HG03457 (cell line): ENCODE data around the gene SCT.

Source experiments
- ATAC-seq: cut with Tn5 transposase; IDR thresholded peaks from one replicate; pipeline ENCODE4 v1.9.1; 2021; ENCODE audit warnings: moderate number of reproducible peaks; ENCODE audit not compliant: unreplicated experiment

SCT gene

DNA sequence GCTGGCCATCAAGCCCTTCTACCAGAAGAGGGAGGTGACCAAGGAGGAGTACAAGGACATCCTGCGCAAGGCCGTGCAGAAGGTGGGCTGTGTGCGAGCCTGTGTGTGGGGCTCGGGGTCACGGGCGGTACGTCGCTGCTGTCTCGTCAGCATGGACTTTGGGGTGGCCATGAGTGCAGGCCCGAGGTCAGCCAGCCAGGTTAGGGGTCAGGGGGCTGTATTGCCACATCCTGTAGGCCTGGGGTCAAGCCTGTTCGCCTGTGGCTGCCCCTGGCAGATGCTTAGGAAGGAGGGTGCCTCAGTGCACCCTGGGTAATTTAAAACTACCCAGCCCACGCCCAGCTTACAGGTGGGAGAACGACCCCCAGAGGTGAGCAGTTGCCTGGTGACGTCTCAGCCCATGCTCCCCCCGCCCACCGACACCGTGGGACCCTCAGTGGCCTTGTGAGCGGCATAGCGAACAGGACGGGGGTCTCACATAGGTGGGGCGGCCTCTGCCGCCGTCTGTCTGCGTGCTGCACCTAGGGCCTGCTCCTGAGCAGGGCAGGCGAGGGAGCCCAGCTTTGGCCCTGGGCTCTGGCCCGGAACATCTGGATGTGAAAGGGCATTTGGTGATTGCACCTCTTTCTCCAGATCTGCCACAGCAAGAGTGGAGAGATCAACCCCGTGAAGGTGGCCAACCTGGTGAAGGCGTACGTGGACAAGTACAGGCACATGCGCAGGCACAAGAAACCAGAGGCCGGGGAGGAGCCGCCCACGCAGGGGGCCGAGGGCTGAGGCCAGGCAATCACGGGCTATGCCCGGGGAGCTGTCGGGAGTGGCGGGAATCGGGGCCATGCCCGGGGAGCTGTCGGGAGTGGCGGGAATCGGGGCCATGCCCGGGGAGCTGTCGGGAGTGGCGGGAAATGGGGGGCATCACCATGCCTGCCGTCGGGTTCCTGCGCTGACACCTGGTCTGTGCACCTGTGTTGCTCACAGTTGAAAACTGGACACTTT is 15.7 kb downstream of the SCT start:
- no peak for ATAC-seq

DNA sequence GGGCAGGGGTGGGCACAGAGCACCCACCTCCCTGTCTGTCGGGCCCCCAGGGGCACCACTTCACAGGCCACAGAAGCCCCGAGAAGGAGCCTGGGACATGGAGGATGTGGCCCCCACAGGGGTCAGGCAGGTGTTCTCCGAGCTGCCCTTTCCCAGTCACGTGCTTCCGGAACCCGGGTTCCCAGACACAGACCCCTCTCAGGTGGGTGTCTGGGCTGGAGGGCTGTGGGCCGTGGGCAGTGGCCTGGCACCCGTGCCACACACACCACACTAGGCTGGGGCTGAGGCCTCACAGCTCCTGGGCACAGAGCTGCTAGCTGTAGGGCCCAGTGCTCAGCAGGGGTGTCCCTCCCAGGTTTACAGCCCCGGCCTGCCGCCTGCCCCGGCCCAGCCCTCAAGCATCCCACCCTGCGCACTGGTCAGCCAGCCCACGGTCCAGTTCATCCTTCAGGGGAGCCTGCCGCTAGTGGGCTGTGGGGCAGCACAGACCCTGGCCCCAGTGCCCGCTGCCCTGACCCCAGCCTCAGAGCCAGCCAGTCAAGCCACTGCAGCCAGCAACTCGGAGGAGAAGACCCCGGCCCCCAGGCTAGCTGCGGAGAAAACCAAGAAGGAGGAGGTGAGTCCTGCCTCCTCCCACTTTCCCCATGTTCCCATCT is 16.7 kb downstream of the SCT start:
- no peak for ATAC-seq

DNA sequence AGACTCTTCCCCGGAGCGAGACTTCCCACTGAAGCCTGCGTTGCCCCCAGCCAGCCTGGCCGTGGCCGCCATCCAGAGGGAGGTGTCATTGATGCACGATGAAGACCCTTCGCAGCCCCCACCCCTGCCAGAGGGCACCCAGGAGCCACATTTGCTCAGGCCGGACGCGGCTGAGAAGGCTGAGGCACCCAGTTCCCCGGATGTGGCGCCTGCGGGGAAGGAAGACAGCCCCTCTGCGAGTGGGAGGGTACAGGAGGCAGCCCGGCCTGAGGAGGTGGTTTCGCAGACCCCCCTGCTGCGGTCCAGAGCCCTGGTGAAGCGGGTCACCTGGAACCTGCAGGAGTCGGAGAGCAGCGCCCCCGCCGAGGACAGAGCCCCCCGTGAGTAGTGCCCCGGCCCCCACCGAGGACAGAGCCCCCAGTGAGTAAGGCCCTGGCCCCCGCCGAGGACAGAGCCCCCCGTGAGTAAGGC is 17.6 kb downstream of the SCT start:
- no peak for ATAC-seq

DNA sequence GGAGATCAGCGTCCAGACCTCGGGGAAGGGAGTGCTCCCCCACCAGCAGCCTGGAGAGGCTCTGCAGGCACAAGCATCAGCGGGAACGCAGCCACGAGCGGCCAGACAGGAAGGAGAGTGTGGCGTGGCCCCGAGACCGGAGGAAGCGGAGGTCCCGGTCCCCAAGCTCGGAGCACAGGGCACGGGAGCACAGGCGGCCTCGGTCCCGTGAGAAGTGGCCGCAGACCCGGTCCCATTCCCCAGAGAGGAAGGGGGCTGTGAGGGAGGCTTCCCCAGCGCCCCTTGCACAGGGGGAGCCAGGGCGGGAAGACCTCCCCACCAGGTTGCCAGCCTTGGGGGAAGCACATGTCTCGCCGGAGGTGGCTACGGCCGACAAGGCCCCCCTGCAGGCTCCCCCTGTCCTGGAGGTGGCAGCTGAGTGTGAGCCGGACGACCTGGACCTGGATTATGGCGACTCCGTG is 18.2 kb downstream of the SCT start:
- ATAC-seq = no peak

DNA sequence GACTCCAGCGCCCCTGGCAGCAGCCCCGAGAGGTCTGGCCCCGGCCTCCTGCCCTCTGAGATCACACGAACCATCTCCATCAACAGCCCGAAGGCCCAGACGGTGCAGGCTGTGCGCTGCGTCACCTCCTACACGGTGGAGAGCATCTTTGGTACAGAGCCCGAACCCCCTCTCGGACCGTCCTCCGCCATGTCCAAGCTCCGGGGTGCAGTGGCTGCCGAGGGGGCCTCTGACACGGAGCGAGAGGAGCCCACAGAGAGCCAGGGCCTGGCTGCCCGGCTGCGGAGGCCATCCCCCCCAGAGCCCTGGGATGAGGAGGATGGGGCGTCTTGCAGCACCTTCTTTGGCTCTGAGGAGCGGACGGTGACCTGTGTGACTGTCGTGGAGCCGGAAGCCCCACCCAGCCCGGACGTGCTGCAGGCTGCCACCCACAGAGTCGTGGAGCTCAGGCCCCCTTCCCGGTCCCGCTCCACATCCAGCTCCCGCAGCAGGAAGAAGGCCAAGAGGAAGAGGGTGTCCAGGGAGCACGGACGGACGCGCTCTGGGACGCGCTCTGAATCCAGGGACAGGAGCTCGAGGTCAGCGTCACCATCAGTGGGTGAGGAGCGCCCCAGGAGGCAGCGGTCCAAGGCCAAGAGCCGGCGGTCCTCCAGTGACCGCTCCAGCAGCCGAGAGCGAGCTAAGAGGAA is 18.9 kb downstream of the SCT start:
- ATAC-seq = no peak

DNA sequence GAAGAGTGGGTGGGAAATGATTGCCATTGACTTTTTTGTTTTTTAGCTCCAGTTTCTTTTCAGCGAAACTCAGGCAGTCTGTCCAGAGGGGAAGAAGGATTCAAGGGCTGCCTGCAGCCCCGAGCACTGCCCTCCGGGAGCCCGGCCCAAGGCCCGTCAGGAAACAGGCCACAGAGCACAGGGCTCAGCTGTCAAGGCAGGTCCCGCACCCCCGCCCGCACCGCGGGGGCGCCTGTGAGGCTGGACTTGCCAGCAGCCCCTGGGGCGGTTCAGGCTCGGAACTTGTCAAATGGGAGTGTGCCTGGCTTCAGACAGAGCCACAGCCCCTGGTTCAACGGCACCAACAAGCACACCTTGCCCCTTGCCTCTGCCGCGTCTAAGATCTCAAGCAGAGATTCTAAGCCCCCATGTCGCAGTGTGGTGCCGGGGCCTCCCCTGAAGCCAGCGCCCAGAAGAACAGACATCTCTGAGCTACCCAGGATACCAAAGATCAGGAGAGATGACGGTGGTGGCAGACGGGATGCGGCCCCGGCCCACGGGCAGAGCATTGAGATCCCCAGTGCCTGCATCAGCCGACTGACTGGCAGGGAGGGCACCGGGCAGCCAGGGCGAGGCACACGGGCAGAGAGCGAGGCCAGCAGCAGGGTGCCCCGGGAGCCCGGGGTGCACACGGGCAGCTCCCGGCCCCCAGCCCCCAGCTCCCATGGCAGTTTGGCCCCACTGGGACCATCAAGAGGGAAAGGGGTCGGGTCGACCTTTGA is 19.8 kb downstream of the SCT start:
- ATAC-seq = no peak

DNA sequence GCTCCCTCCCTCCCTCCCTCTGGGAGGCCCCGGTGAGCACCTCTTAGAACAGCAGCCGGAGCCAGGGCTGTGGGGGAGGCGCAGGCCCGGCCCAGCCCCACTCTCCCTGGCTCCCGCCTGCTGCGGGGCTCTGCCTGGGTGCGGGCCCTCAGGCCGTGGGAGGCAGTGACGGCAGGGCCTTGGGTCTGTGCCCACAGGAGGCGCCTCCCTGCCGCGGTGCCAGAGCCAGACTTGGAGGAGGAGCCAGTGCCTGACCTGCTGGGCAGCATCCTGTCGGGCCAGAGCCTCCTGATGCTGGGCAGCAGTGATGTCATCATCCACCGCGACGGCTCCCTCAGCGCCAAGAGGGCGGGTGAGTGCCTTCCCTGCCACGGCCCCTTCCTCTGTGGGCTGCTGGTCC is 20.7 kb downstream of the SCT start:
- ATAC-seq = no peak

DNA sequence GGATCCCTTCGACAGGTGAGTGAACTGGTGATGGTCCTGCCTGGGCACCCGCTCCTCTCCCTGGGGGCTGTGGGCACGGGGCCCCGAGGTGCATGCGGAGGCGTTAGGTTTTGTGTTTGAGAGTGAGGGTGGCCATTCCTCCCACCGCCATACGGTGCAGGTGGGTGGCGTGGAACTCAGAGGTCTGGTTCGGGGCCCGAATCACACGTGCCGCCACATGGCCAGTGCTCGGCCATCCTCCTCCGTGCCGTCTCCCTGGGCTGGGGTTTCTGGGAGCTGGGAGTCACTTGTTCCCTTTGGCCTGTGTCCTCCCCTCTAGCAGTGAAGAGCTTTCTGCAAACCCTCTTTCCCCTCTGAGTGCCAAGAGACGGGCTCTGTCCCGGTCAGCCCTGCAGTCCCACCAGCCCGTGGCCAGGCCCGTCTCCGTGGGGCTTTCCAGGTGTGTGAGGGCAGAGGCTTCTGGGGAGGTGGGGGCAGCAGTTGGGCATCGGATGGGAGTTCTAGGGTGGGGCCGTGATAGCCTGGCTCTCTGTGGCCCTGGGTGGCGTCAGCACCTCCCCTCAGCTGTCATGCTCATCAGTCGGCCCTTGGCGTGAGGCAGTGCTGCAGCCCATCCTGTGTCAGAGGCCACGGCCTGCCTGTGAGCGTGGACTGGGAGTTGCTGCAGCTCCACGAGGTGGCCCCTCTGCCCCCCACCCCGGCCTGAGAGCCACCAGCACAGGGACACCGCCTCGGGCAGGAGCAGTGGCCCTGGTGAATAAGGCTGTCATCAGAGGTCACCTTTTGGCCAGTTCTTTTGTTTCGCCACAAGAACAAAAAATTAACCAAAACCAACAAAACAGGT is 21.5 kb downstream of the SCT start:
- ATAC-seq = no peak

DNA sequence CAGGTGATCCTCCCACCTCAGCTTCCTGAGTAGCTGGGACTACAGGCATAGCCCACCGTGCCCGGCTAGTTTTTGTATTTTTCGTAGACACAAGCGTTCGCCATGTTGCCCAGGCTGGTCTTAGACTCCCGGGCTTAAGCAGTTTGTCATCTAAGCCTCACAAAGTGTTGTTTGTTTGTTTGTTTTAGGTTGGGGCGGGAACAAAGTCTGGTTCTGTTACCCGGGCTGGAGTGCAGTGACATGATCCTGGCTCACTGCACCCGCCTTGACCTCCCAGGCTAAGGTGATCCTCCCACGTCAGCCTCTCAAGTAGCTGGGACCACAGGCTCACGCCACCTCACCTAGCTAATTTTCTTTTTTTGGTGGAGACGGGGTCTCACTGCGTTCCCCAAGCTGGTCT is 23.8 kb downstream of the SCT start:
- ATAC-seq = no peak

DNA sequence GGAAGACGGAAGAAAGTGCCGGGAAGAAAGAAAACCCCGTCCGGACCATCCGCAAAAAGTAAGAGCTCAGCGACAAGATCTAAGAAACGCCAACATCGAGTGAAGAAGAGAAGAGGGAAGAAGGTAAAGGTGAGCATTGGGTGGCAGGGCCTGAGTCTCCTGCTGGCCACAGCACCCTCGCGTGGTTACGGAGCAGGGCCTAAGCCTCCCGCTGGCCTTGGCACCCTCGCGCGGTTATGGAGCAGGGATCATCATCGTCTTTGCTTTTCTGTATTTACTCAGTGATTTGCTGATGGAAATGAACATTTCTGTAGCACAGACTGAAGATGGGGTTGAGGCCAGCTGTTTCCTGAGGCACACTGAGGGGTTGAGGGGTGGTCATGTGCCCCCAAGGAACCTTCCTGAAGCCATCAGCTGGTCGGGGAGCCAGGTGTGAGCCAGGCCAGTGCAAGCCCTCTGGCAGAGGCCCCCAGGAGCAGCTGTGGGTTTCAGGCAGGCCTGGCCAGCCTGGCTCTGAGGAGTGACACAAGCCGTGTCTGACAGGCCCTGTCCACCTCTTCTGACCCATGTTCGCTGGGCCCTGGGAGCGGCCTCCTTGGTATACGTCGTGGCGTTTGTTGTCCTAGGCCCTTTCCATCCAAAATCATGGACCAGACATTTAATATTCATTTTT is 25.3 kb downstream of the SCT start:
- no peak for ATAC-seq

DNA sequence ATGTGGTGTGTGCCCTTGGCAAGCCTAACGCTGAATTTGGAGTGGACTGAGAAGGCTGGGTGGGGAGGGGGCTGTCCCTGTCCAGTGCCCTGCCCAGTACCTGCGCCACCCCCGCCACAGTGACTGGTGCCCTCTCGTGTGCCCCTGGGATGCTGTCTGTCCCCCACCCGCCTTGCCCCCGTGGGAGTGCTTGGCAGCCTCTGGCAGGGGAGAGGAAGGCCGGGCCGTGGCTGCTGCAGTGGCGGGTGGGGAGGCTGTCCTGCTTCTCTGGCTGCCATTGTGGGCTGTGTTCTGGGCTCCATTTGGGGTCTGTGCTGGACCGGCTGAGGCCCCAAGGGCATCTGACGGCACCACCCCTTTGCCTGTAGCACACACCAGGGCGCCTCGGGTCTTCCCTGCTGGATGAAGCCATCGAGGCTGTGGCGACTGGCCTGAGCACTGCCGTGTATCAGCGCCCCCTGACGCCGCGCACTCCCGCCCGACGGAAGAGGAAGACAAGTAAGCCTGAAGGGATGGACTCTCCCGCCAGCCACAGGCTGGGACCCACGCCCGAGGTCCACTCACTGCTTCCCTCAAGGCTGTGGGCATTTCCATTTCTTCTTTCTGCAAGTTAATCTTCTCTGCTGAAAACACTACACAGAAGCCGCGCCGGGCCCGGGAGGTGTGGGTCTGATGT is 28.8 kb downstream of the SCT start:
- ATAC-seq = no peak

DNA sequence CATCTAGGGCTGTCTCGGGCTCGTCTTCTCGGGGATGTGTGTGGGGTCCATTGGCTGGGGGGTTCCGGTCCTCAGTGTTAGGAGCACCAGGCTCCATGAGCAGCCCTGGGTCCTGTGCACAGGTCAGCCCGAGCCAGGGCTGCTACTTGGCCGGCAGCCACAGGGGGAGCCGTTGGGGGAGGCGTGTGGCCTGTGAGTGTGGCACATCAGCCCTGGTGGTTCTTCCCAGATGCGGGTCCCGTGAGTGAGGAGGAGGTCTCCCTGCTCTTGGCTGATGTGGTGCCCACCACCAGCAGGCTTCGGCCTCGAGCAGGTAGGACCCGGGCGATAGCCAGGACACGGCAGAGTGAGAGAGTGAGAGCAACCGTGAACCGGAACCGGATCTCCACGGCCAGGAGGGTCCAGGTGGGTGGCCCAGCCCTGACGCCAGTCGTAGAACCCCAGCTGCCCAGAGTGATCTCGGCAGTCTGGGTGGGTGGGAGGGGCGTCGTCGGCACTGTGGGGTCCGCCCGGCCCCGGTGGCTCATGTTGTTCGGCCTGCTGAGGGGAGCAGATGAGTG is 29.7 kb downstream of the SCT start:
- no peak for ATAC-seq

DNA sequence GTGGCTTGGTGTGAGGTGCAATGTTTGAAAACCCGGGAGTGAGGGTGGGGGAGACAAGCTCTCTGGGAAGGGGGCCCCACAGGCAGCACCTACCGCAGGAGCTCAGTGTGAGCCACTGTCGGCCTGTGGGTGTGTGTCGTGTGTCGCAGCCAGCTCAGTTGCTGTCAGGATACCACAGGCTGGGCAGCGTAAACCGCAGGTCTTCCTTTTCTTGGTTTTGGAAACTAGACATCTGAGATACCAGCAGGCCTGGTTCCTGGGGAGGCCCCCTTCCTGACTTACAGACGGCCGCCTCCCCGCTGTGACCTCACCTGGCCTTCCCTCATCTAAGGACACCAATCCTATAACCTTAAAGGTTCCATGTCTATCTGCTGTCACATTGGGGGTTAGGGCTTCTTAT is 30.6 kb downstream of the SCT start:
- ATAC-seq = no peak

DNA sequence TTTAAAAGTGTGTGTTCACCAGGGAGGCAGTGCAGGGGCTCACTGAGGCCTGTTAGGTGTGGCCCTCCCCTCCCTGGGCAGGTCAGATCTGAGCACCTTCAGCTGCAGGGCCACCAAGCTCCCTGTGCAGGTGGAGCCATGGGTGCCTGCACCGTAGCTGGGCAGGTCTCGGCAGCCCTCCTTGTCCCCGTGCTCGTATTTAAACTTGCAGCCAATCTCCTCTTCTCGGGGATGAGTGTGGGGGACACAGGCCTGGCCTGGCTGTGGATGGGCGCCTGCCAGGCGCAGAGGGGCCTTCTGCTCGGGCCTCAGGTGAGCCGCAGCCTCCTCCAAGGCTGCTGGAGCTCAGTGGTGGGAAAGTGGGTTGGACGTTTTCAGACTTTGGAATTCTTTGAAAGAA is 31.6 kb downstream of the SCT start:
- no peak for ATAC-seq

DNA sequence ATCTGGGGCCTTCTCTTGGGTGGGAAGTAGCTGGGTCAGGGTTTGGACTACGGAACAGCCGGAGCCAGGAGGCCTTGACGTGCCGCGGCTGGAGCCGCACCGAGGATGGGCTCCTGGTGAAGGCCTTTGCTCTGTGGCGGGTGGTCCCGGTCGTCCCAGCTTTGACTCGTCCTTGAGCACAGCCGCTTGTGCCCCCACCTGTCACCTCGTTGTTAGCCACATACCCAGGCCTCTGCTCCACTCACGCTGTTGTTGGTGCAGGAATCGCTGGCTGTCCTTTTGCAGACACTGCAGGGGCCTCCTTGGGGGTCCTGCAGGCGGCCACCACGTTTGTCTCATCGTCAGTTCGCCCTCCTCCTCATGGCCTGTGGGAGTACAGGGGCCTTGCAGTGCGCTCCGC is 33.6 kb downstream of the SCT start:
- no peak for ATAC-seq

DNA sequence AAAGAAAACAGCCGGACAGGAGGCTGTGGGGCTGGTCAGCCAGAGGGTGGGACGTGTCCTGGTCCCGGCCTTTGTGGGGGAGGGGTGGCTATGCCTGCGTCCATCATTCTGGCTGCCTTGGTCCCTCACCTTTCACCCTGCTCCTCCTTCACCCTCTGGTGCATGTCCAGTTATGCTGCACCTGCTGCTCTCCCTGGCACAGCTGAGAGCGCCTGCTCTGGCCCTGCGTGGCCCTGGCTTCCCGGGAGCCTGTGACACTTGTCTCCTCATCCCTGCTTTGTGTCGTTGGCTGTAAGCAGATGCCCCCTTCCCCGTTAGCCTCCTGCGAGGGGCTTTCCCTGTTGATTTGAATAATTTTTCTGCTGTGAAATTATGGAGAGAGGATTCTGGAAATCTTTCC is 34.1 kb downstream of the SCT start:
- ATAC-seq = no peak

DNA sequence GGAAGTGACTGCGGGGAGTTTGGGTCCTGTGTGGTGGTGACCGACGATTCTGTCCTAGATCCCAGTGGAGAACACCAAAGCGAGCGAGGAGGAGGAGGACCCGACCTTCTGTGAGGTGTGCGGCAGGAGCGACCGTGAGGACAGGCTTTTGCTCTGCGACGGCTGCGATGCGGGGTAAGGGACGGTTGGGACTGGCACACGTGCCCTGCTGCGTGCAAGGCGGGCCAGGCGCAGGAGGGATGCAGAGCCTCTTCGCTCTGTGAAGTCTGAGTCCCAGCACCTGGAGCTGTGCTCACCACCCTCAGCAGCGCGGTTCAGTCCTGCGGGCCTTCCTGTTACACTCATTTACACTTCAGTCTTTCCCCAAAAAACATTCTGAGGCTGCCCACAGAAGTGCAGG is 34.5 kb downstream of the SCT start:
- no peak for ATAC-seq

DNA sequence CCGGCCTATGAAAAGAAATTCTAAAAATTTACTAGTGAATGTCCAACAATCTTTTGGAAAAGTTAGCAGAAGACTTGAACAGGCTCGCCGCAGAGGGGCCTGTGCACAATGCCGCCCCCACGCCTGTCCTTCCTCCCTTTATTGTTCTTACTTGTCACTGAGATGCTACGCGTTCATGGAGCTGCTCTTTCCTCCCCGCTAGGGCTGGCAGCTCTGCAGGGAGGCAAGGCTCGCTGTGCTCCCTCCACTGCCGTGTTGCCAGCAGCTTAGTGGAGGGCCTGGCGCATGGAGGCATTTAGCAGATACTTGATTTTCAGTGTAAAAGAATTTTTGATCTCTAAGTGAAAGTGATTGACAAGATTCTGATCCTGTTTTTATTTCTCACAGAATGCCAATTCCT is 36.0 kb downstream of the SCT start:
- ATAC-seq = no peak
